B cell (primary cell): ENCODE measurements around the gene ABCG5. TPM values are rescaled to one million over a fixed set of nuclear protein-coding genes. Genes with fewer than 3 reads are reported as not detected.

Experiments used
- ATAC-seq: fragments of 200-7000 bp; cut with Tn5 transposase; one replicate; pipeline ENCODE4 v1.10.0; 2021; ENCODE audit warnings: low read depth, mild to moderate bottlenecking, moderate number of reproducible peaks, moderate library complexity
- CTCF ChIA-PET: fragments of 350-600 bp; sonication (Branson Sonifier 250); formaldehyde crosslinking; loops from one replicate; lab custom pipeline; 2021; ENCODE audit warnings: antibody characterized with exemption, inconsistent platforms; lab: Charles Lee
- POLR2A ChIA-PET: fragments of 350-600 bp; sonication (Branson Sonifier 250); formaldehyde crosslinking; loops from one replicate; lab custom pipeline; 2021; ENCODE audit warnings: antibody characterized with exemption; lab: Charles Lee
- DNase-seq: peaks from one replicate; pipeline ENCODE4 v3.0.0; 2013
- H2AFZ ChIP-seq: 2 replicates; pipeline ENCODE4 v1.6.1; 2012; ENCODE audit warnings: mild to moderate bottlenecking, low read depth, low read length; ENCODE audit not compliant: insufficient read depth, poor library complexity, severe bottlenecking
- H3K27ac ChIP-seq, 2 donors: 1 replicate in 1 of 2; 2 replicates in 1 of 2; pipeline ENCODE4 v1.5.1; 2012 to 2013; ENCODE audit warnings: low read length in 2 of 2, mild to moderate bottlenecking in 2 of 2, moderate library complexity in 1 of 2
- H3K27me3 ChIP-seq, 4 experiments: fragments of 200-600 bp in 1 of 4; sonication (generic) in 1 of 4; replicated peaks in 1 of 4; 1 replicate in 2 of 4; 2 replicates in 2 of 4; pipeline versions ENCODE4 v1.6.1 to v1.7.0; 2013 to 2016; ENCODE audit warnings: low read length in 3 of 4, mild to moderate bottlenecking in 2 of 4, mixed read lengths in 1 of 4, moderate library complexity in 1 of 4; ENCODE audit not compliant: insufficient read depth in 4 of 4, control insufficient read depth in 3 of 4; ENCODE audit errors: control extremely low read depth in 1 of 4
- H3K36me3 ChIP-seq, 2 experiments: replicated peaks in 1 of 2; 1 replicate in 1 of 2; 2 replicates in 1 of 2; pipeline versions ENCODE4 v1.6.1 to v1.7.1; 2013; ENCODE audit warnings: low read length in 1 of 2; ENCODE audit not compliant: insufficient read depth in 2 of 2, control insufficient read depth in 1 of 2; ENCODE audit errors: control extremely low read depth in 1 of 2, extremely low read depth in 1 of 2
- H3K4me1 ChIP-seq, 2 donors: fragments of 200-600 bp in 1 of 2; sonication (generic) in 1 of 2; 1 replicate in 1 of 2; 2 replicates in 1 of 2; pipeline versions ENCODE4 v1.5.1 to v1.6.1; 2013 to 2017; ENCODE audit warnings: low read length in 2 of 2; ENCODE audit not compliant: control insufficient read depth in 2 of 2, insufficient read depth in 2 of 2
- H3K4me2 ChIP-seq: replicated peaks from 2 replicates; pipeline ENCODE3; 2012; ENCODE audit warnings: mild to moderate bottlenecking, low read depth, low read length; ENCODE audit not compliant: poor library complexity, severe bottlenecking
- H3K4me3 ChIP-seq, 5 experiments: fragments of 200-600 bp in 1 of 5; sonication (generic) in 1 of 5; 1 replicate in 3 of 5; 2 replicates in 2 of 5; pipeline versions ENCODE4 v1.5.1 to v1.7.0; 2011 to 2016; ENCODE audit warnings: low read length in 4 of 5, mild to moderate bottlenecking in 4 of 5, low read depth in 2 of 5, control low read depth in 1 of 5, moderate library complexity in 1 of 5; ENCODE audit not compliant: insufficient read depth in 1 of 5; ENCODE audit errors: control extremely low read depth in 1 of 5, extremely low read depth in 1 of 5
- H3K79me2 ChIP-seq: fragments of 200-600 bp; sonication (generic); one replicate; pipeline ENCODE4 v1.6.0; 2016; ENCODE audit warnings: low read length; ENCODE audit not compliant: control insufficient read depth, insufficient read depth
- H3K9ac ChIP-seq: fragments of 200-600 bp; sonication (generic); 2 replicates; pipeline ENCODE4 v1.6.1; 2017; ENCODE audit warnings: mild to moderate bottlenecking, low read length, moderate library complexity
- H3K9me3 ChIP-seq, 3 donors: one replicate each; pipeline versions ENCODE4 v1.6.1 to v1.7.1; 2013; ENCODE audit warnings: low read length in 2 of 3; ENCODE audit not compliant: control insufficient read depth in 2 of 3, insufficient read depth in 1 of 3; ENCODE audit errors: control extremely low read depth in 1 of 3
- H4K20me1 ChIP-seq: 2 replicates; pipeline ENCODE4 v1.6.0; 2012; ENCODE audit warnings: mild to moderate bottlenecking, low read length; ENCODE audit not compliant: insufficient read depth, control insufficient read depth, poor library complexity, severe bottlenecking
- H3K27ac Mint-ChIP-seq: one replicate; pipeline ENCODE4 v1.8.0; 2021; ENCODE audit warnings: mixed read lengths
- H3K27me3 Mint-ChIP-seq: one replicate; pipeline ENCODE4 v1.8.0; 2021; ENCODE audit warnings: mixed read lengths
- H3K4me1 Mint-ChIP-seq: one replicate; pipeline ENCODE4 v1.8.0; 2021; ENCODE audit warnings: mixed read lengths
- H3K4me3 Mint-ChIP-seq: one replicate; pipeline ENCODE4 v1.8.0; 2021; ENCODE audit warnings: mixed read lengths
- H3K9me3 Mint-ChIP-seq: one replicate; pipeline ENCODE4 v1.8.0; 2022; ENCODE audit warnings: mixed read lengths; ENCODE audit not compliant: insufficient read depth
- EZH2 ChIP-seq: IDR thresholded peaks from 2 replicates; pipeline ENCODE4 v1.6.1; 2012; ENCODE audit warnings: borderline replicate concordance, low read depth, mild to moderate bottlenecking, moderate library complexity, low read length; ENCODE audit not compliant: insufficient read depth, poor library complexity, severe bottlenecking
- WGBS: methylation state at CpG from one replicate; pipeline ENCODE4 v1.1.5; 2013; ENCODE audit warnings: missing lambda C conversion rate; ENCODE audit not compliant: insufficient coverage; 5-methylcytosine and 5-hydroxymethylcytosine counted together
- intact Hi-C: fragments of 100-400 bp; cut with micrococcal nuclease; formaldehyde crosslinking; loops from one replicate; pipeline ENCODE4 v1.10.0; 2022
- polyA minus RNA-seq: library from RNA; depleted of rRNA, polyadenylated mRNA; stranded (reverse); fragments of >200 nt; gene quantifications from 2 replicates; pipeline ENCODE4 v1.2.3, GENCODE V29; 2012
- polyA plus RNA-seq: library from polyadenylated mRNA; depleted of rRNA; stranded (reverse); fragments of >200 nt; gene quantifications from 2 replicates; pipeline ENCODE4 v1.2.3, GENCODE V29; 2012
- total RNA-seq, 2 donors: library from RNA; stranded (reverse); fragments of 120-200 nt in 1 of 2; gene quantifications; 1 replicate in 1 of 2; 2 replicates in 1 of 2; pipeline versions ENCODE4 v1.2.3 to v1.2.4, GENCODE V29; 2013 to 2022
- TF ChIP-seq, protein P1 (sequence below): fragments of 200-600 bp; IDR thresholded peaks from one replicate; pipeline ENCODE4 v1.8.0; 2022; ENCODE audit warnings: antibody characterized with exemption, mild to moderate bottlenecking

Gene ABCG5
- total RNA-seq (not detected in 2 replicates), polyA plus RNA-seq (not detected in 2 replicates), polyA minus RNA-seq (not detected in 2 replicates)
- not detected for total RNA-seq (2013)

DNA sequence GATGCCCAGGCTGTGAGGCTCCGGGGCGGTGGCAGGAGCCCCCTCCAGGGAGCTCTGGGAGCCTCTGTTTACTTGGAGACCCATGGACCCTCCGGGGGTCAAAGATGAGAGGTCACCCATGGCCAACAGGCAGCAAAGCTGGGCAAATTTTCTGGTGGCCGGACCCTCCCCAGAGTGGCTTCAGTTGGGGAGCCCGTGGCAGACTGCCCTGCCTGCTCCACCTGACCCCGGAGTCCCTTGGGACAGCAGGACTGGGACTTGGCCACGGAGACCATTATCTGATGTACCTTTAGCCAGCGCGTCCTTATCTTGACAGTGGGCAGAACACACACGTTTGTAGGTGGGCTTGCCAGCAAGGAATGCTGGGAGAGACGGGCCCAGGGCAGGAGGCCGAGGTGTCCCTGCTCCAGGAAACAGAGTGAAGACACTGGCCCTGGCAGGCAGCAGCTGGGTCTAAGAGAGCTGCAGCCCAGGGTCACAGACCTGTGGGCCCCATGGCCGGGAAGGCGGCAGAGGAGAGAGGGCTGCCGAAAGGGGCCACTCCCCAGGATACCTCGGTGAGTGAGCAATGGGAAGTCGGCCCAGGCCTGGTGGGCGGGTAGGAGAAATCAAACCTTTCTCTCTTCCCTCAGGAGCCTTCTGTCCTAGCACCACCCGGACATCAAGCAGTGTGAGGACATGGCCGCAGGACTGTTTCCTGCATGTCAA lies at the start of gene ABCG5, which contains the start of gene ABCG8:
TSS of gene ABCG5 (minus strand) at position 280 of the 708 bp plus-strand sequence. CDS start at position 120, 160 bp downstream.
TSS of gene ABCG8 (plus strand) at position 412 of the 708 bp plus-strand sequence. CDS start at position 495, 83 bp downstream.
- Histone ChIP-seq H3K4me2 (no peak within 1 kb of the TSS), H3K9me3 (no peaks in the 10 kb centered on the region), H3K36me3 (no peaks in the 10 kb centered on the region), H2AFZ (no peak within 1 kb of the TSS), H3K9ac (no peak within 1 kb of the TSS), H4K20me1 (no peaks in the 10 kb centered on the region), H3K27ac (no peak within 1 kb of the TSS), H3K79me2 (no peaks in the 10 kb centered on the region), H3K4me3 (no peak within 1 kb of the TSS), H3K4me1 (no peaks in the 10 kb centered on the region), H3K27me3 (peaks cover 0 to 4% (median 0%) of the 10 kb centered on the region in 4 experiments)
- intact Hi-C loops = no loop called here
- DNase-seq (no peak), ATAC-seq (no peak)
- TF ChIP-seq, protein P1, sequence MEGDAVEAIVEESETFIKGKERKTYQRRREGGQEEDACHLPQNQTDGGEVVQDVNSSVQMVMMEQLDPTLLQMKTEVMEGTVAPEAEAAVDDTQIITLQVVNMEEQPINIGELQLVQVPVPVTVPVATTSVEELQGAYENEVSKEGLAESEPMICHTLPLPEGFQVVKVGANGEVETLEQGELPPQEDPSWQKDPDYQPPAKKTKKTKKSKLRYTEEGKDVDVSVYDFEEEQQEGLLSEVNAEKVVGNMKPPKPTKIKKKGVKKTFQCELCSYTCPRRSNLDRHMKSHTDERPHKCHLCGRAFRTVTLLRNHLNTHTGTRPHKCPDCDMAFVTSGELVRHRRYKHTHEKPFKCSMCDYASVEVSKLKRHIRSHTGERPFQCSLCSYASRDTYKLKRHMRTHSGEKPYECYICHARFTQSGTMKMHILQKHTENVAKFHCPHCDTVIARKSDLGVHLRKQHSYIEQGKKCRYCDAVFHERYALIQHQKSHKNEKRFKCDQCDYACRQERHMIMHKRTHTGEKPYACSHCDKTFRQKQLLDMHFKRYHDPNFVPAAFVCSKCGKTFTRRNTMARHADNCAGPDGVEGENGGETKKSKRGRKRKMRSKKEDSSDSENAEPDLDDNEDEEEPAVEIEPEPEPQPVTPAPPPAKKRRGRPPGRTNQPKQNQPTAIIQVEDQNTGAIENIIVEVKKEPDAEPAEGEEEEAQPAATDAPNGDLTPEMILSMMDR = no peak
- TF ChIP-seq EZH2 = no peak
- Mint-ChIP-seq H3K4me3 (no peak within 1 kb of the TSS), H3K9me3 (no peaks in the 10 kb centered on the region), H3K27me3 (peaks cover 10% of the 10 kb centered on the region), H3K27ac (no peak within 1 kb of the TSS), H3K4me1 (no peaks in the 10 kb centered on the region)
- CTCF ChIA-PET = no interaction called here
- 94% methylated on average over 15 of the region's 20 CpGs for WGBS
- POLR2A ChIA-PET = no interaction called here

- ATAC-seq = no peak
- no peaks in the 10 kb centered on the region for H3K9me3 ChIP-seq
- H3K4me1 Mint-ChIP-seq = no peaks in the 10 kb centered on the region
- no peak overlapping the region for H3K9ac ChIP-seq
- no peak for TF ChIP-seq EZH2
- TF ChIP-seq, protein P1 = no peak
- H3K4me3 ChIP-seq = no peak overlapping the region
- no peaks in the 10 kb centered on the region for H3K79me2 ChIP-seq
- no peaks in the 10 kb centered on the region for H3K27me3 Mint-ChIP-seq
- peaks cover 8 to 54% of the 10 kb centered on the region in 2 experiments for H3K36me3 ChIP-seq
- H3K27me3 ChIP-seq = no peaks in the 10 kb centered on the region
- H2AFZ ChIP-seq = no peak overlapping the region
- 100% methylated on average over 6 of the region's 7 CpGs for WGBS
- H3K27ac Mint-ChIP-seq = no peak overlapping the region
- no peak overlapping the region for H3K27ac ChIP-seq
- no peaks in the 10 kb centered on the region for H3K9me3 Mint-ChIP-seq
- no peak for DNase-seq
- H3K4me1 ChIP-seq = no peaks in the 10 kb centered on the region
- intact Hi-C loops = no loop called here
- H3K4me2 ChIP-seq = no peak overlapping the region
- ChIA-PET POLR2A (no interaction called here), CTCF (no interaction called here)
- H3K4me3 Mint-ChIP-seq = no peak overlapping the region
- H4K20me1 ChIP-seq = no peaks in the 10 kb centered on the region
These were observed 48.5 kb upstream of the ABCG5 start for GRCh38 chr2:43887176-43887575.
